Loucy (cell line): ENCODE results near the gene PHF10.

ENCODE experiments used
- H2AFZ ChIP-seq: fragments of 200-600 bp; sonication (generic); 2 replicates; pipeline ENCODE4 v1.6.0; 2016; ENCODE audit warnings: antibody characterized with exemption, mild to moderate bottlenecking, low read length, moderate library complexity
- H3F3A ChIP-seq: fragments of 200-600 bp; 2 replicates; pipeline ENCODE4 v1.6.0; 2016; ENCODE audit warnings: antibody characterized with exemption, low read depth, mild to moderate bottlenecking
- H3K27me3 ChIP-seq: fragments of 200-600 bp; sonication (generic); 2 replicates; pipeline ENCODE4 v1.6.1; 2014; ENCODE audit warnings: low read length, mild to moderate bottlenecking; ENCODE audit not compliant: insufficient read depth, poor library complexity, severe bottlenecking
- H3K36me3 ChIP-seq: fragments of 200-600 bp; sonication (generic); 2 replicates; pipeline ENCODE4 v1.6.1; 2016; ENCODE audit warnings: low read length; ENCODE audit not compliant: insufficient read depth
- H3K4me1 ChIP-seq: fragments of 200-600 bp; sonication (generic); 2 replicates; pipeline ENCODE4 v1.5.1; 2014; ENCODE audit warnings: low read length, mild to moderate bottlenecking; ENCODE audit not compliant: insufficient read depth, poor library complexity, severe bottlenecking
- H3K4me2 ChIP-seq: fragments of 200-600 bp; sonication (generic); 2 replicates; pipeline ENCODE4 v1.6.0; 2014; ENCODE audit warnings: antibody characterized with exemption, low read length, low read depth, mild to moderate bottlenecking; ENCODE audit not compliant: poor library complexity, severe bottlenecking
- H3K4me3 ChIP-seq: fragments of 200-600 bp; sonication (generic); 2 replicates; pipeline ENCODE4 v1.5.1; 2014; ENCODE audit warnings: low read length, mild to moderate bottlenecking, mixed read lengths; ENCODE audit not compliant: poor library complexity, severe bottlenecking
- H3K79me2 ChIP-seq: fragments of 200-600 bp; sonication (generic); 2 replicates; pipeline ENCODE4 v1.6.1; 2014; ENCODE audit warnings: low read length; ENCODE audit not compliant: insufficient read depth
- H3K9ac ChIP-seq: fragments of 200-600 bp; sonication (generic); 2 replicates; pipeline ENCODE4 v1.6.0; 2014; ENCODE audit warnings: mild to moderate bottlenecking, low read depth, low read length, moderate library complexity; ENCODE audit not compliant: poor library complexity, severe bottlenecking
- H3K9me2 ChIP-seq: fragments of 200-600 bp; sonication (generic); replicated peaks from 2 replicates; pipeline ENCODE4 v1.6.1; 2016; ENCODE audit warnings: low read depth, low read length, mixed read lengths
- H3K9me3 ChIP-seq: fragments of 200-600 bp; sonication (generic); 2 replicates; pipeline ENCODE4 v1.6.1; 2014; ENCODE audit warnings: mild to moderate bottlenecking, antibody characterized with exemption, low read length, low read depth; ENCODE audit not compliant: insufficient read depth
- H4K20me1 ChIP-seq: fragments of 200-600 bp; sonication (generic); 2 replicates; pipeline ENCODE4 v1.6.0; 2014; ENCODE audit warnings: antibody characterized with exemption, low read length, mild to moderate bottlenecking; ENCODE audit not compliant: insufficient read depth, poor library complexity, severe bottlenecking
- EZH2phosphoT487 ChIP-seq: fragments of 200-600 bp; IDR thresholded peaks from 2 replicates; pipeline ENCODE4 v1.6.1; 2018; ENCODE audit warnings: antibody characterized with exemption, mild to moderate bottlenecking, moderate library complexity, borderline replicate concordance
- TF ChIP-seq, protein P1 (sequence below): fragments of 200-600 bp; sonication (generic); conservative IDR thresholded peaks from 2 replicates; pipeline ENCODE4 v1.5.1; 2014; ENCODE audit warnings: mild to moderate bottlenecking, antibody characterized with exemption, low read length

The PHF10 gene

DNA sequence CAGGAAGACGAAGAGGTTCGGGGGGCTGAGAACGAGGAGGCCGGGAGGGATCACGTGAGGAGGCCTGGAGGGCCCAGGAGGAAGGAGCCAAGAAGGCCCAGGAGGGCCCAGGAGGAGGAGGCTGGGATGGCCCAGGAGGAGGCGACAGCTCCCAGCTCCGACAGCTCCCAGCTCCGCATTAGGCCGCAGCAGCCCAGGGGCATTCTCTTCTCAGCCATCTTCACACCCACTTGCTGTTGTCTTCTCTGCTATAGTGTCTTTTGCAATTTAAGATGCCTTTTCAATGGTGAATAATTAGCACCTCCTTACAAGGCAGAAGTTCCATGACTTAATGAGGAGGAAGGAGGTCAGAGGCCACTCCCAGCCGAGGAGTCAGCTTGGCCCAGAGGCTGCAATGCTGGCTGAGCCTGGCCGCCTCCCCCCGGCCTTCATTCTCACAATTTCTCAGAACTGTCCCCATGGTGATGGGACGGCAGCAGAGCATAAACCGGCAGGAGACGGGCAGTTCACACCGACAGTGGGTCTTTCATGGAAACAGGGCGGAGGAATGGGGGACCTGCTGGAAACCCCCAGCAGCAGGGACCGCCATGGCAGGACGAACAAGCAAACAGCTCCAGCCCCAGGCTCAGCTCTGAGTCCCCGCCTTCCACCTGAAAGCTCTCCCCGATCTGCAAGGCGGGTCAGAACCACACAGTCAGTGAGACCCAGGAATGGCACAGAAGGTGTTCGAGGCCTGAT is 67.6 kb downstream of the PHF10 start:
- H3K4me1 ChIP-seq, result no peaks in the 10 kb centered on the region
- no peak overlapping the region for H3K9ac ChIP-seq
- no peak overlapping the region for H2AFZ ChIP-seq
- H3K79me2 ChIP-seq, result no peaks in the 10 kb centered on the region
- H3K9me3 ChIP-seq, result no peaks in the 10 kb centered on the region
- no peaks in the 10 kb centered on the region for H3F3A ChIP-seq
- no peak overlapping the region for H3K4me2 ChIP-seq
- TF ChIP-seq, protein P1, sequence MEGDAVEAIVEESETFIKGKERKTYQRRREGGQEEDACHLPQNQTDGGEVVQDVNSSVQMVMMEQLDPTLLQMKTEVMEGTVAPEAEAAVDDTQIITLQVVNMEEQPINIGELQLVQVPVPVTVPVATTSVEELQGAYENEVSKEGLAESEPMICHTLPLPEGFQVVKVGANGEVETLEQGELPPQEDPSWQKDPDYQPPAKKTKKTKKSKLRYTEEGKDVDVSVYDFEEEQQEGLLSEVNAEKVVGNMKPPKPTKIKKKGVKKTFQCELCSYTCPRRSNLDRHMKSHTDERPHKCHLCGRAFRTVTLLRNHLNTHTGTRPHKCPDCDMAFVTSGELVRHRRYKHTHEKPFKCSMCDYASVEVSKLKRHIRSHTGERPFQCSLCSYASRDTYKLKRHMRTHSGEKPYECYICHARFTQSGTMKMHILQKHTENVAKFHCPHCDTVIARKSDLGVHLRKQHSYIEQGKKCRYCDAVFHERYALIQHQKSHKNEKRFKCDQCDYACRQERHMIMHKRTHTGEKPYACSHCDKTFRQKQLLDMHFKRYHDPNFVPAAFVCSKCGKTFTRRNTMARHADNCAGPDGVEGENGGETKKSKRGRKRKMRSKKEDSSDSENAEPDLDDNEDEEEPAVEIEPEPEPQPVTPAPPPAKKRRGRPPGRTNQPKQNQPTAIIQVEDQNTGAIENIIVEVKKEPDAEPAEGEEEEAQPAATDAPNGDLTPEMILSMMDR, result no peak
- no peak for TF ChIP-seq EZH2phosphoT487
- H3K36me3 ChIP-seq, result no peaks in the 10 kb centered on the region
- no peak overlapping the region for H3K4me3 ChIP-seq
- no peaks in the 10 kb centered on the region for H4K20me1 ChIP-seq
- H3K27me3 ChIP-seq, result no peaks in the 10 kb centered on the region
- H3K9me2 ChIP-seq, result no peaks in the 10 kb centered on the region

DNA sequence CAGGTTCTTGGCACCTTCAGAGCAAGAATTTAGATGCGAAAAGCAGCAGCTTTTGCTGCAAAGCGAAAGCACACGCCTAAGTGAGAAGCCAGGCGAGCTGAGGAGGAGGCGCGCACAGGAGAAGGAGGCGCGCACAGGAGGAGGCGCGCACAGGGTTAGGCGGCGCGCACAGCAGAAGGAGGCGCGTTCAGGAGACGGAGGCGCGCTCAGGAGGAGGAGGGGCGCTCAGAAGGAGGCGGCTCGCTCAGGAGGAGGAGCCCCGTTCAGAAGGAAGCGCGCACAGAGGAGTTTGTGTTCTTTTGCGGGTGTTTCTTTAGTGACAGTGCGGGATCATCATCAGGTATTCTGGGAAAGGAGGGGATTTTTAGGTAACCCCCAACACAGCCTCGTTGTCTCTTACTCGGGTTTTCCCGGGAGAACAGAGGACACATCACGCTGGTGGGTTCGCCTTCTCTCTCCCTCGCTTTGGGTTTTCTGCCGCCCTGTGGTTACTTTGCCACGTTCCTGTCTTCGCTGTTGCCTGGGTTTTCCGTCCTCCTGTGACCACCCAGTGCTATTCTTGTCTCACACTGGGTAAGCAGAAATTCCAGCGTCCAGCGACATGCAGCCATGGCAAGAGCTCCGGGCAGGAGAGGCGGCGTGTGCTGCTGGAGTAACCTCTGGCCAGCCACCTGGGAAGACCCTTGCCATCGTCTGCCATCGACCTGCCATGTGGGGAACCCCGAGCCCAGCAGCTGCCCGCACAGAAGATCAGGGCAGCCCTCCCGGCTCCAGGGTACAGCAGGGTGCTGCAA is 69.5 kb downstream of the PHF10 start:
- peak overlapping the region; percentile 75; the same call in 1 of the 2 replicates for H2AFZ ChIP-seq
- H4K20me1 ChIP-seq, result no peaks in the 10 kb centered on the region
- H3K9me3 ChIP-seq, result no peaks in the 10 kb centered on the region
- H3K36me3 ChIP-seq, result no peaks in the 10 kb centered on the region
- no peaks in the 10 kb centered on the region for H3K9me2 ChIP-seq
- no peaks in the 10 kb centered on the region for H3K4me1 ChIP-seq
- H3K4me2 ChIP-seq, result peak overlapping the region; percentile 70
- H3K79me2 ChIP-seq, result no peaks in the 10 kb centered on the region
- H3K4me3 ChIP-seq, result peak overlapping the region; percentile 66
- no peaks in the 10 kb centered on the region for H3F3A ChIP-seq
- peak overlapping the region; percentile 55 for H3K9ac ChIP-seq
- TF ChIP-seq EZH2phosphoT487, result no peak
- TF ChIP-seq, protein P1, result no peak; the same call in 1 of the 2 replicates
- H3K27me3 ChIP-seq, result no peaks in the 10 kb centered on the region
